Lower lobe of right lung (tissue), 2 donors: ENCODE measurements around the gene DCAF17. TPM values are rescaled to one million over a fixed set of nuclear protein-coding genes. Genes with fewer than 3 reads are reported as not detected.
A peak's percentile ranks its signal among the peaks of the same experiment; 100 is the strongest.

Source experiments
- ATAC-seq, 2 donors: fragments of 200-7000 bp; cut with Tn5 transposase; one replicate each; pipeline ENCODE4 v1.9.1; 2020 to 2022; ENCODE audit warnings: mild to moderate bottlenecking in 2 of 2, moderate library complexity in 2 of 2
- DNase-seq: peaks from one replicate; pipeline ENCODE4 v3.0.0-alpha.2; 2020
- H3K27ac ChIP-seq: fragments of 200-600 bp; one replicate; pipeline ENCODE4 v1.8.0; 2022
- H3K27me3 ChIP-seq: fragments of 200-600 bp; one replicate; pipeline ENCODE4 v1.8.0; 2022; ENCODE audit warnings: low read depth
- H3K36me3 ChIP-seq: fragments of 200-600 bp; one replicate; pipeline ENCODE4 v1.8.0; 2022; ENCODE audit warnings: mild to moderate bottlenecking
- H3K4me1 ChIP-seq: fragments of 200-600 bp; one replicate; pipeline ENCODE4 v1.8.0; 2022
- H3K4me3 ChIP-seq: fragments of 200-600 bp; one replicate; pipeline ENCODE4 v1.8.0; 2022; ENCODE audit warnings: mild to moderate bottlenecking
- H3K9me3 ChIP-seq: fragments of 200-600 bp; one replicate; pipeline ENCODE4 v1.8.0; 2022
- intact Hi-C: fragments of 100-400 bp; cut with DNase I; formaldehyde crosslinking; loops from one replicate; pipeline ENCODE4 v1.11.0; 2022
- total RNA-seq: library from RNA; stranded (reverse); fragmentation: NEBNext Ultra II Directional; extraction: Animal tissue kit (Norgen Biotek cat#: 25700); gene quantifications from one replicate; pipeline ENCODE4 v1.2.1, GENCODE V29; 2021
- TF ChIP-seq, protein P1 (sequence below): fragments of 200-600 bp; IDR thresholded peaks from one replicate; pipeline ENCODE4 v1.8.0; 2022; ENCODE audit warnings: antibody characterized with exemption, mild to moderate bottlenecking
- donor health status: DM: no; HTN: yes; CAD: no; lungs with severe emphysema.

Gene DCAF17
- total RNA-seq, 1 donor from 2014 or later = 15.6 TPM

DNA sequence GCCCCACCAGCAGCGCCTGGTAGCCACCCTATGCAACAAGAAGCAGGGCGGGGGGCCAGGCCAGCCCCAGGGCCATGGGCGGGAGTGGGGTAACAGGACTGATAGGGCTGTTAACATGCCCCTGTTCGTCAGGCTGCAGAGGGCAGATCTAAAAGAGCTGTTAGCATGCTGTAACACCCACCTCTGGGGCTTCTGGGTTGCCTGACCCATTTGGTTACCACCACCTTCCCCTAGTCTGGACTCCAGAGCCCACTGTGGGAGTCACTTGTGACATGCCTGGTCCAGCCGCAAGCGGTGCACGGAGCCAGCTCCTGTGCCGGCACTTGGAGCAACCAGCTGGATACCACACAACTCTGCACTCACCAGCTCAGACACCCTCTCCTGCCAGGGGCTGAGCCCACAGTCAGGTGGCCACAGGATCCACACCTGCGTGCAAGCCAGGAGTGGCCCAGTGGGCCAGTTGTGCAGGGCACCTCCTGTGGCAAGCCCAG is 2.3 kb upstream of the DCAF17 start:
- TF ChIP-seq, protein P1, sequence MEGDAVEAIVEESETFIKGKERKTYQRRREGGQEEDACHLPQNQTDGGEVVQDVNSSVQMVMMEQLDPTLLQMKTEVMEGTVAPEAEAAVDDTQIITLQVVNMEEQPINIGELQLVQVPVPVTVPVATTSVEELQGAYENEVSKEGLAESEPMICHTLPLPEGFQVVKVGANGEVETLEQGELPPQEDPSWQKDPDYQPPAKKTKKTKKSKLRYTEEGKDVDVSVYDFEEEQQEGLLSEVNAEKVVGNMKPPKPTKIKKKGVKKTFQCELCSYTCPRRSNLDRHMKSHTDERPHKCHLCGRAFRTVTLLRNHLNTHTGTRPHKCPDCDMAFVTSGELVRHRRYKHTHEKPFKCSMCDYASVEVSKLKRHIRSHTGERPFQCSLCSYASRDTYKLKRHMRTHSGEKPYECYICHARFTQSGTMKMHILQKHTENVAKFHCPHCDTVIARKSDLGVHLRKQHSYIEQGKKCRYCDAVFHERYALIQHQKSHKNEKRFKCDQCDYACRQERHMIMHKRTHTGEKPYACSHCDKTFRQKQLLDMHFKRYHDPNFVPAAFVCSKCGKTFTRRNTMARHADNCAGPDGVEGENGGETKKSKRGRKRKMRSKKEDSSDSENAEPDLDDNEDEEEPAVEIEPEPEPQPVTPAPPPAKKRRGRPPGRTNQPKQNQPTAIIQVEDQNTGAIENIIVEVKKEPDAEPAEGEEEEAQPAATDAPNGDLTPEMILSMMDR = no peak
- intact Hi-C loops = no loop called here
- no peak for DNase-seq
- ATAC-seq = no peak
- no peaks in the 10 kb centered on the region for H3K9me3 ChIP-seq
- H3K4me1 ChIP-seq = peaks cover 9% of the 10 kb centered on the region
- peaks cover under 1% of the 10 kb centered on the region for H3K36me3 ChIP-seq
- H3K4me3 ChIP-seq = no peak overlapping the region
- no peak overlapping the region for H3K27ac ChIP-seq
- no peaks in the 10 kb centered on the region for H3K27me3 ChIP-seq

DNA sequence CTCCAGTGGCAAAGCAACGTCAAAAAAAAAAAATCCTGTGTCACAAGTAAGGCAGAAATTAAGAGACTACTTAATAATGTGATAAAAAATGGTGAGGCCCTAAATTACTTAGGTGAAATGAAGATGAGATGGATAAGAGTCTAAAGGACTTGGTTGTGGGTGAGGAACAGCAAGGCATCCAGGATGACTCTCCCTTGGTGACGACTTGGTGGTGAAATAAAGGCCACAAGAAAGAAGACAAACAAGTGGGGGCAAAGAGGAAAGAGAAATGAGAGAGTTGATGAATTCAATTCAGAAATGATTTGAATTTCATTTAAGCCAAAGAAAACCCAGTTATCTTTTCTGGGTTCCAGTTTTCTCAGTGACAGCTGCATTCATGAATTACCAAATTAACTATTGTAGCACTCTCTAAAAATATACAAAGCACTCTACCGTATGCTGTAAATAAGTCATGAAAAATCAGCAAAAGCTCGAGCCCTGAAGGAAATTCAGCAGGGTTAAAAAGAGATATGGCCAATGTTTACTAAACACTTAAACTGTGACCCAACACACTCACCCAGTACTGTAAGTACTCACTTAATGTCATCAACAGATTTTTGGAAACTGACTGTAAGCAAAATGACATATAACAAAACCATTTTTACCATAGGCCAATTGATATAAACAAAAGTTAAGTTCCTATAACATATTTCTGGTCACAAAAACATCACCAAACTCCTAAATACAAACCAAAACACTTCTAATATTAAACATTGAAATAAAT is 1.6 kb upstream of the DCAF17 start:
- H3K4me3 ChIP-seq = no peak overlapping the region
- no peaks in the 10 kb centered on the region for H3K27me3 ChIP-seq
- no peak for DNase-seq
- H3K4me1 ChIP-seq = peaks cover 9% of the 10 kb centered on the region
- peaks cover 6% of the 10 kb centered on the region for H3K36me3 ChIP-seq
- TF ChIP-seq, protein P1 = no peak
- H3K27ac ChIP-seq = no peak overlapping the region
- no peak for ATAC-seq
- H3K9me3 ChIP-seq = no peaks in the 10 kb centered on the region
- intact Hi-C loops = no loop called here

GRCh38 chr2:171432969-171433762 is 860 bp upstream of the DCAF17 start:
- peak in 1 of 2 donors; percentile 13 for ATAC-seq
- Histone ChIP-seq H3K4me3 (peak overlapping the region; percentile 88), H3K27ac (peak overlapping the region; percentile 98), H3K36me3 (peaks cover 10% of the 10 kb centered on the region), H3K9me3 (no peaks in the 10 kb centered on the region), H3K27me3 (no peaks in the 10 kb centered on the region), H3K4me1 (peaks cover 9% of the 10 kb centered on the region)
- intact Hi-C loops = no loop called here
- TF ChIP-seq, protein P1 = no peak
- peak; percentile 55 for DNase-seq

GRCh38 chr2:171433763-171434012 is 338 bp upstream of the DCAF17 start, which contains the start of gene METTL8:
Gene METTL8 (minus strand): TSS chr2:171433990. CDS start chr2:171392185, 41,805 bp downstream.
- ATAC-seq (no peak), DNase-seq (no peak)
- no peaks in the 10 kb centered on the region for H3K27me3 ChIP-seq
- TF ChIP-seq, protein P1 = no peak
- intact Hi-C loops = no loop called here
- H3K4me1 ChIP-seq = peaks cover 9% of the 10 kb centered on the region
- no peaks in the 10 kb centered on the region for H3K9me3 ChIP-seq
- peak within 1 kb of the TSS; percentile 88 for H3K4me3 ChIP-seq
- peak within 1 kb of the TSS; percentile 98 for H3K27ac ChIP-seq
- peaks cover 16% of the 10 kb centered on the region for H3K36me3 ChIP-seq

GRCh38 chr2:171436307-171436706 is 2.3 kb downstream of the DCAF17 start:
- intact Hi-C loops = no loop called here

More at GRCh38 chr2:171436307-171436706, 2.3 kb downstream of the DCAF17 start:
- no peak for ATAC-seq
- no peak overlapping the region for H3K27ac ChIP-seq
- TF ChIP-seq, protein P1 = no peak
- H3K4me1 ChIP-seq = peaks cover 9% of the 10 kb centered on the region
- no peaks in the 10 kb centered on the region for H3K9me3 ChIP-seq
- no peaks in the 10 kb centered on the region for H3K27me3 ChIP-seq
- peaks cover 37% of the 10 kb centered on the region for H3K36me3 ChIP-seq
- no peak for DNase-seq
- H3K4me3 ChIP-seq = no peak overlapping the region
